ENCODE data around the gene GATAD2A. TPM values are rescaled to one million over a fixed set of nuclear protein-coding genes. Genes with fewer than 3 reads are reported as not detected.
"Not testable (repeated sequence)": the region's sequence is repeated elsewhere in the genome, so short reads cannot be mapped to it uniquely, and the experiment has no call there.

Gene GATAD2A
- total RNA-seq, 1 donor from 2014 or later: 25.9 TPM

GRCh38 chr19:19434483-19435045, 29.1 kb downstream of the GATAD2A start:
- no peak for DNase-seq (ENCODE audit: missing footprints)
- intact Hi-C loops (cut with DNase I): no loop called here

GRCh38 chr19:19436137-19436691, 30.7 kb downstream of the GATAD2A start:
- no peak for DNase-seq (ENCODE audit: missing footprints)
- no peak for ATAC-seq
- intact Hi-C loops (cut with DNase I): no loop called here

More at GRCh38 chr19:19434483-19435045, 29.1 kb downstream of the GATAD2A start:
- peak; percentile 89 for ATAC-seq

- intact Hi-C loops (cut with DNase I): no loop called here
- ATAC-seq (no peak), DNase-seq (ENCODE audit: missing footprints) (no peak)
These were observed 33.1 kb downstream of the GATAD2A start for GRCh38 chr19:19438366-19439175.

GRCh38 chr19:19439176-19439482, 33.7 kb downstream of the GATAD2A start:
- intact Hi-C loops (cut with DNase I): no loop called here
- ATAC-seq (no peak), DNase-seq (ENCODE audit: missing footprints) (no peak)

- intact Hi-C loops (cut with DNase I): no loop called here
- ATAC-seq (no peak), DNase-seq (ENCODE audit: missing footprints) (no peak)
These were observed 37.8 kb downstream of the GATAD2A start for GRCh38 chr19:19443283-19443682.

- no peak for ATAC-seq
- no peak for DNase-seq (ENCODE audit: missing footprints)
- intact Hi-C loops (cut with DNase I): no loop called here
These were observed 38.6 kb downstream of the GATAD2A start for GRCh38 chr19:19443902-19444680.

- DNase-seq (ENCODE audit: missing footprints): no peak
- ATAC-seq: peak; percentile 32
- intact Hi-C loops (cut with DNase I): no loop called here
These were observed 39.2 kb downstream of the GATAD2A start for GRCh38 chr19:19444681-19445155.

GRCh38 chr19:19445288-19445687, 39.8 kb downstream of the GATAD2A start:
- ATAC-seq (no peak), DNase-seq (ENCODE audit: missing footprints) (no peak)
- intact Hi-C loops (cut with DNase I): no loop called here

- ATAC-seq: no peak
- intact Hi-C loops (cut with DNase I): no loop called here
- no peak for DNase-seq (ENCODE audit: missing footprints)
These were observed 40.5 kb downstream of the GATAD2A start for GRCh38 chr19:19445911-19446361.

- intact Hi-C loops (cut with DNase I): no loop called here
- DNase-seq (ENCODE audit: missing footprints) (no peak), ATAC-seq (no peak)
These were observed 41.4 kb downstream of the GATAD2A start for GRCh38 chr19:19446655-19447437.

- DNase-seq (ENCODE audit: missing footprints): no peak
- intact Hi-C loops (cut with DNase I): no loop called here
These were observed 42.2 kb downstream of the GATAD2A start for GRCh38 chr19:19447536-19448237.

GRCh38 chr19:19448238-19448544, 42.7 kb downstream of the GATAD2A start:
- intact Hi-C loops (cut with DNase I): no loop called here
- no peak for DNase-seq (ENCODE audit: missing footprints)
- peak; percentile 62 for ATAC-seq

More at GRCh38 chr19:19447536-19448237, 42.2 kb downstream of the GATAD2A start:
- ATAC-seq: peak; percentile 2

- ATAC-seq: no peak
- intact Hi-C loops (cut with DNase I): no loop called here
These were observed 46.2 kb downstream of the GATAD2A start for GRCh38 chr19:19451429-19452242.

GRCh38 chr19:19452243-19453124, 47.0 kb downstream of the GATAD2A start:
- intact Hi-C loops (cut with DNase I): no loop called here
- DNase-seq (ENCODE audit: missing footprints) (no peak), ATAC-seq (no peak)

More at GRCh38 chr19:19451429-19452242, 46.2 kb downstream of the GATAD2A start:
- DNase-seq (ENCODE audit: missing footprints): no peak

GRCh38 chr19:19453125-19453454, 47.6 kb downstream of the GATAD2A start:
- no peak for DNase-seq (ENCODE audit: missing footprints)
- intact Hi-C loops (cut with DNase I): no loop called here
- no peak for ATAC-seq

GRCh38 chr19:19455166-19455919, 49.9 kb downstream of the GATAD2A start:
- intact Hi-C loops (cut with DNase I): loop anchor here (5.0 kb wide), 1 partner anchor 48 kb away; the partner anchor contains the start of gene GATAD2A
- not testable (repeated sequence) for ATAC-seq; DNase-seq (ENCODE audit: missing footprints)
